DOHH2 (cell line): ENCODE measurements around the gene TPSAB1.

Experiments
- CTCF ChIP-seq: fragments of 200-600 bp; sonication (generic); IDR thresholded peaks from one replicate; pipeline ENCODE4 v1.5.1; 2014; ENCODE audit warnings: antibody characterized with exemption, mild to moderate bottlenecking, low read depth, low read length; ENCODE audit not compliant: poor library complexity, severe bottlenecking
- EZH2phosphoT487 ChIP-seq: fragments of 200-600 bp; sonication (generic); IDR thresholded peaks from 2 replicates; pipeline ENCODE4 v1.6.1; 2017; ENCODE audit warnings: borderline replicate concordance, mild to moderate bottlenecking, antibody characterized with exemption, low read length, moderate library complexity, mixed read lengths

DNA sequence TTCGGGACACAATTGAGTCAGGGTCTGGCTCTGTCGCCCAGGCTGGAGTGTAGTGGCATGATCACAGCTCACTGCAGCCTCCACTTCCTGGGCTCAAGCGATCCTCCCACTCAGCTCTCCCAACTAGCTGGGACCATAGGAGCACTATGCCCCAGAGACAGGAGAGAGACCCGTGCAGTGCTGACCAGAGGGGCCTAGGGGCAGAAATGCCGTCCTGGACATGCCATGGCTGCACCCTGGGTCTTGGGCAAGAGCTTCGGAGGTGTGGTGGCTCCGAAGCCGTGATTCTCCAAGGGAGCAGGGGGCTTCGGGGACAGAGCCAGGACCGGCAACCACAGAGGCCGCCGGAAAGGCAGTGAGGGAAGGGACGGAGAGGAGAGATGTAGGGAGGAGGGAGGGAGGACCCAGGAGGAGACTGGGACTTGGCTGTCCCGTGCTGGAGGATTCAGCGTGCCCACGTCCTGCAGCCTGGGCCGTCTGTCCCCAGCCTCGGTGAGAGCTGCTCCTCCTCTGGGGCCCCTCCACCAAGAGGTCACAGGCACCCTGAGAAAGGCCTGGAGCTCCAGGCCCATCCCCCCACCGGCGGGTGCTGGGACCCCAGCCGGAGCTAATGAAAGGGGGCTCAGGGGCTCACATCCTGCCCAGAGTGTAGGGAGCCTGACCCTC, 37.2 kb downstream of the TPSAB1 start:
- no peak for TF ChIP-seq EZH2phosphoT487
- TF ChIP-seq CTCF: no peak
